Hepatocyte (in vitro differentiated cells): ENCODE data around the gene CAPZA2. TPM values are rescaled to one million over a fixed set of nuclear protein-coding genes. Genes with fewer than 3 reads are reported as not detected.
A peak's percentile ranks its signal among the peaks of the same experiment; 100 is the strongest.

Experiments
- DNase-seq: peaks from one replicate; pipeline ENCODE4 v3.0.0-alpha.2; 2016; ENCODE audit warnings: low spot score
- H2AFZ ChIP-seq: fragments of 200-600 bp; sonication (generic); 2 replicates; pipeline ENCODE4 v1.6.0; 2016; ENCODE audit warnings: antibody characterized with exemption, mild to moderate bottlenecking
- H3K27ac ChIP-seq: fragments of 200-600 bp; sonication (generic); 2 replicates; pipeline ENCODE4 v1.5.1; 2016; ENCODE audit warnings: mild to moderate bottlenecking
- H3K27me3 ChIP-seq: fragments of 200-600 bp; sonication (generic); 2 replicates; pipeline ENCODE4 v1.6.1; 2016
- H3K36me3 ChIP-seq: fragments of 200-600 bp; sonication (generic); replicated peaks from 2 replicates; pipeline ENCODE4 v1.5.1; 2016; ENCODE audit warnings: low read depth; ENCODE audit not compliant: insufficient read depth
- H3K4me1 ChIP-seq: fragments of 200-600 bp; sonication (generic); 2 replicates; pipeline ENCODE4 v1.5.1; 2016; ENCODE audit warnings: mild to moderate bottlenecking, moderate library complexity; ENCODE audit not compliant: insufficient read depth
- H3K4me2 ChIP-seq: fragments of 200-600 bp; sonication (generic); 2 replicates; pipeline ENCODE4 v1.6.0; 2016
- H3K4me3 ChIP-seq: fragments of 200-600 bp; sonication (generic); 2 replicates; pipeline ENCODE4 v1.5.1; 2016; ENCODE audit warnings: mild to moderate bottlenecking
- H3K79me2 ChIP-seq: fragments of 200-600 bp; sonication (generic); 2 replicates; pipeline ENCODE4 v1.6.0; 2017; ENCODE audit warnings: mild to moderate bottlenecking
- H3K9me2 ChIP-seq: fragments of 200-600 bp; sonication (generic); replicated peaks from 2 replicates; pipeline ENCODE4 v1.6.0; 2017; ENCODE audit warnings: mild to moderate bottlenecking; ENCODE audit not compliant: insufficient read depth
- H3K9me3 ChIP-seq: fragments of 200-600 bp; sonication (generic); 2 replicates; pipeline ENCODE4 v1.5.1; 2016; ENCODE audit warnings: low read depth, mild to moderate bottlenecking
- H4K20me1 ChIP-seq: fragments of 200-600 bp; sonication (generic); 2 replicates; pipeline ENCODE4 v1.6.0; 2016; ENCODE audit warnings: mild to moderate bottlenecking; ENCODE audit not compliant: insufficient read depth, poor library complexity, severe bottlenecking
- CTCF ChIP-seq: fragments of 200-600 bp; sonication (generic); IDR thresholded peaks from 2 replicates; pipeline ENCODE4 v1.5.1; 2016; ENCODE audit warnings: antibody characterized with exemption, mild to moderate bottlenecking; ENCODE audit not compliant: poor library complexity
- EZH2 ChIP-seq: fragments of 200-600 bp; sonication (generic); IDR thresholded peaks from 2 replicates; pipeline ENCODE4 v1.6.1; 2016; ENCODE audit warnings: antibody characterized with exemption, mild to moderate bottlenecking, borderline replicate concordance
- EZH2phosphoT487 ChIP-seq: fragments of 200-600 bp; sonication (generic); IDR thresholded peaks from one replicate; pipeline ENCODE4 v1.6.1; 2018; ENCODE audit warnings: antibody characterized with exemption, mild to moderate bottlenecking, low read depth, moderate library complexity; ENCODE audit not compliant: unreplicated experiment, severe bottlenecking
- WGBS: methylation state at CpG from one replicate; pipeline ENCODE4 v1.1.6; 2016; ENCODE audit warnings: low lambda C conversion rate; ENCODE audit errors: missing lambda C conversion rate; 5-methylcytosine and 5-hydroxymethylcytosine counted together
- polyA plus RNA-seq: library from polyadenylated mRNA; unstranded; fragments of >200 nt; fragmentation: Nextera tagmentation; extraction: Ambion mirVana; gene quantifications from 2 replicates; pipeline ENCODE4 v1.2.1, GENCODE V29; 2016
- total RNA-seq: library from RNA; depleted of rRNA; stranded (reverse); fragments of >200 nt; gene quantifications from 2 replicates; pipeline ENCODE4 v1.2.3, GENCODE V29; 2014

Gene CAPZA2
- total and polyA plus RNA-seq, 2 experiments from 2014 or later, result 151 to 154 TPM

DNA sequence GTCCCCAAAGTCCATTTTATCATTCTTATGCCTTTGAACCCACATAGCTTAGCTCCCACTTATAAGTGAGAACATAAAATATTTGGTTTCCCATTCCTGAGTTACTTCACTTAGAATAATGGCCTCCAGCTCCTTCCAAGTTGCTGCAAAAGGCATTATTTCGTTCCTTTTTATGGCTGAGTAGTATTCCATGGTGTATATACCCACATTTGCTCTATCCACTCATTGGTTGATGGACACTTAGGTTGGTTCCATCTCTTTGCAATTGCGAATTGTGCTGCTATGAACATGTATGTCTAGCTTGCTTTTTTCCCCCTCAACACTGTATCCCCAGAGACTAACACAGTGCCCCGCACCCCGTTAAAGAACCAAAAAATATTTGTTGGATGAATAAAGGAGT, 670 bp upstream of the CAPZA2 start:
- H3K27ac ChIP-seq, result no peak overlapping the region
- peaks cover 40% of the 10 kb centered on the region for H3K79me2 ChIP-seq
- H3K27me3 ChIP-seq, result no peaks in the 10 kb centered on the region
- H4K20me1 ChIP-seq, result peaks cover 35% of the 10 kb centered on the region
- H3K4me1 ChIP-seq, result peaks cover 7% of the 10 kb centered on the region
- no peak for TF ChIP-seq EZH2phosphoT487
- no peak for TF ChIP-seq EZH2
- no peak for TF ChIP-seq CTCF
- H2AFZ ChIP-seq, result peak overlapping the region; percentile 21
- H3K36me3 ChIP-seq, result no peaks in the 10 kb centered on the region
- H3K9me3 ChIP-seq, result no peaks in the 10 kb centered on the region
- peak overlapping the region; percentile 64 for H3K4me2 ChIP-seq
- no peaks in the 10 kb centered on the region for H3K9me2 ChIP-seq
- H3K4me3 ChIP-seq, result no peak overlapping the region
- 82% methylated on average over 4 of the region's 4 CpGs for WGBS
- DNase-seq, result no peak

GRCh38 chr7:116862951-116863670, 724 bp downstream of the CAPZA2 start:
- Histone ChIP-seq H3K27ac (peak overlapping the region; percentile 99), H3K27me3 (no peaks in the 10 kb centered on the region), H3K36me3 (no peaks in the 10 kb centered on the region), H3K4me2 (peak overlapping the region; percentile 92), H2AFZ (peak overlapping the region; percentile 88), H3K9me3 (no peaks in the 10 kb centered on the region), H3K4me1 (peaks cover 7% of the 10 kb centered on the region), H3K4me3 (peak overlapping the region; percentile 92), H3K9me2 (no peaks in the 10 kb centered on the region), H4K20me1 (peaks cover 49% of the 10 kb centered on the region), H3K79me2 (peaks cover 54% of the 10 kb centered on the region)
- WGBS, result under 1% methylated on average over 15 of the region's 33 CpGs
- TF ChIP-seq EZH2 (no peak), EZH2phosphoT487 (no peak), CTCF (no peak)
- DNase-seq, result peak; percentile 49

DNA sequence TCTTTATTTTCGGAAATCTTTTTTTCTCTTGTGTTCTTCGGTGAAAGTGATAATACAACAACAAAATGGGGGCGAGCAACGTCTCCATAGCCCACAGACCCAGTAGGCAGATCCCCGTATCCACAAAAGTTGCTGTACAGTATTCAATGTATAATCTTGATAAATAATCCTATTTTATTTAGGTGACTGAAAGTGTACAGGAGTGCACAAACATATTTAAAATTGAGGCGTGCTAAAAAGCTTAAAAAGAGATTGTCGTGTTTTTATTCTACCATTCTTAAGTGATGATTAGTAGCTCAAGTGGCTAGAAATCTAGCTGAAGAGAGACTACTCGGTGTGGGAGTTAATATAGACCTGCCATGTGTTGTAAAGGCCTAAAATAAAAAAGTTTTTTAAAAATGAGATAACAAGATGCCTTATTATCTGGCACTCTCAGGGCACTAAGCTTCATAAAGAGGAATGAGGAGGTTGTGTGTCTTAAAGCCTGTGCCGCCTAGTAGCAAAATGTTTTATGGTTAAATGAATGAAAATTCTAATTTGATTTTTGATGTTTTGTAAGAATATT, 1.6 kb downstream of the CAPZA2 start:
- Histone ChIP-seq H3K9me2 (no peaks in the 10 kb centered on the region), H4K20me1 (peaks cover 58% of the 10 kb centered on the region), H3K27me3 (no peaks in the 10 kb centered on the region), H3K79me2 (peaks cover 63% of the 10 kb centered on the region), H2AFZ (no peak overlapping the region), H3K4me3 (peak overlapping the region; percentile 92), H3K36me3 (no peaks in the 10 kb centered on the region), H3K27ac (peak overlapping the region; percentile 99), H3K4me2 (peak overlapping the region; percentile 92), H3K9me3 (no peaks in the 10 kb centered on the region), H3K4me1 (peaks cover 7% of the 10 kb centered on the region)
- 32% methylated on average over 9 of the region's 9 CpGs for WGBS
- DNase-seq, result no peak
- TF ChIP-seq EZH2phosphoT487 (no peak), CTCF (no peak), EZH2 (no peak)
